ENCODE results near the gene ZMAT5.

GRCh38 chr22:29813563-29813962 lies 46.8 kb upstream of the ZMAT5 start:
- no peak for TF ChIP-seq CTCF (IDR thresholded peaks at IDR 0.05)
- no peak for TF ChIP-seq POLR2A (IDR thresholded peaks at IDR 0.05)
